ENCODE data around the gene SLC18A2. TPM values are rescaled to one million over a fixed set of nuclear protein-coding genes. Genes with fewer than 3 reads are reported as not detected.
A peak's percentile ranks its signal among the peaks of the same experiment; 100 is the strongest.

SLC18A2 gene
- polyA plus RNA-seq, 3 donors: 0.14 TPM; not detected in 2

- peaks cover 0 to 13% of the 10 kb centered on the region in 2 donors for H3K4me1 ChIP-seq (ENCODE audit: control insufficient read depth in 1 of 2, insufficient read depth in 2 of 2, low read length in 2 of 2)
- peaks cover 7 to 28% (median 17%) of the 10 kb centered on the region in 7 donors for H3K9me3 Mint-ChIP-seq
- H3K27ac Mint-ChIP-seq: no peak overlapping the region
- peaks cover 0 to 2% of the 10 kb centered on the region in 2 donors for H3K36me3 Mint-ChIP-seq
- H3K79me2 ChIP-seq (ENCODE audit: insufficient read depth, low read length): no peaks in the 10 kb centered on the region
- TF ChIP-seq CTCF (IDR thresholded peaks at IDR 0.05): no peak
- no peak for DNase-seq
- no peak overlapping the region for H3K9ac ChIP-seq (ENCODE audit: insufficient read depth, low read length, poor library complexity, severe bottlenecking)
- intact Hi-C loops (cut with micrococcal nuclease): no loop called here
- H3K9me3 ChIP-seq (replicated peaks in 1 of 2; ENCODE audit: control insufficient read depth in 1 of 2, insufficient read depth in 1 of 2, low read length in 2 of 2): peaks cover 12 to 15% of the 10 kb centered on the region in 2 donors
- peaks cover 44 to 64% (median 58%) of the 10 kb centered on the region in 3 donors for H3K27me3 Mint-ChIP-seq (ENCODE audit: low read depth in 3 of 3)
- H2AFZ ChIP-seq (ENCODE audit: insufficient read depth, low read depth, low read length, poor library complexity, severe bottlenecking): no peak overlapping the region
- H3K27ac ChIP-seq (ENCODE audit: low read depth in 1 of 2, low read length in 2 of 2): no peak overlapping the region
- peaks cover 6% of the 10 kb centered on the region for H3K4me1 Mint-ChIP-seq
- peak overlapping the region; percentile 34 for H3K4me2 ChIP-seq (replicated peaks; ENCODE audit: extremely low read depth, low read length, poor library complexity, severe bottlenecking)
- H3K36me3 ChIP-seq (replicated peaks in 1 of 2; ENCODE audit: control insufficient read depth in 1 of 2, insufficient read depth in 2 of 2, low read length in 2 of 2): no peaks in the 10 kb centered on the region
- H4K20me1 ChIP-seq (ENCODE audit: insufficient read depth, low read length): no peaks in the 10 kb centered on the region
- peaks cover 29 to 41% of the 10 kb centered on the region in 2 donors for H3K27me3 ChIP-seq (ENCODE audit: control insufficient read depth in 2 of 2, insufficient read depth in 2 of 2, low read length in 2 of 2)
- H3K4me3 ChIP-seq (replicated peaks in 1 of 3; ENCODE audit: low read depth in 2 of 3, low read length in 3 of 3): peak overlapping the region in 1 of 3 experiments; percentile 36
- peak overlapping the region; percentile 20 to 81 for H3K4me3 Mint-ChIP-seq
- under 1% methylated on average over 38 of the region's 56 CpGs for WGBS (ENCODE audit: insufficient coverage)
These were observed 888 bp downstream of the SLC18A2 start for GRCh38 chr10:117241541-117242462.

GRCh38 chr10:117242463-117242832 lies 1.5 kb downstream of the SLC18A2 start:
- Mint-ChIP-seq H3K36me3 (peaks cover 0 to 2% of the 10 kb centered on the region in 2 donors), H3K27ac (no peak overlapping the region), H3K9me3 (peaks cover 4 to 23% (median 15%) of the 10 kb centered on the region in 7 donors), H3K4me3 (peak overlapping the region in 1 of 2 donors; percentile 81), H3K4me1 (peaks cover 6% of the 10 kb centered on the region), H3K27me3 (ENCODE audit: low read depth in 3 of 3) (peaks cover 44 to 61% (median 57%) of the 10 kb centered on the region in 3 donors)
- Histone ChIP-seq H3K36me3 (replicated peaks in 1 of 2; ENCODE audit: control insufficient read depth in 1 of 2, insufficient read depth in 2 of 2, low read length in 2 of 2) (no peaks in the 10 kb centered on the region), H3K4me3 (replicated peaks in 1 of 3; ENCODE audit: low read depth in 2 of 3, low read length in 3 of 3) (no peak overlapping the region), H3K9me3 (replicated peaks in 1 of 2; ENCODE audit: control insufficient read depth in 1 of 2, insufficient read depth in 1 of 2, low read length in 2 of 2) (peaks cover 10 to 11% of the 10 kb centered on the region in 2 donors), H4K20me1 (ENCODE audit: insufficient read depth, low read length) (no peaks in the 10 kb centered on the region), H3K27me3 (ENCODE audit: control insufficient read depth in 2 of 2, insufficient read depth in 2 of 2, low read length in 2 of 2) (peaks cover 29 to 41% of the 10 kb centered on the region in 2 donors), H2AFZ (ENCODE audit: insufficient read depth, low read depth, low read length, poor library complexity, severe bottlenecking) (no peak overlapping the region), H3K4me2 (replicated peaks; ENCODE audit: extremely low read depth, low read length, poor library complexity, severe bottlenecking) (no peak overlapping the region), H3K9ac (ENCODE audit: insufficient read depth, low read length, poor library complexity, severe bottlenecking) (no peak overlapping the region), H3K79me2 (ENCODE audit: insufficient read depth, low read length) (no peaks in the 10 kb centered on the region), H3K27ac (ENCODE audit: low read depth in 1 of 2, low read length in 2 of 2) (no peak overlapping the region), H3K4me1 (ENCODE audit: control insufficient read depth in 1 of 2, insufficient read depth in 2 of 2, low read length in 2 of 2) (peaks cover 0 to 13% of the 10 kb centered on the region in 2 donors)
- intact Hi-C loops (cut with micrococcal nuclease): no loop called here
- TF ChIP-seq CTCF (IDR thresholded peaks at IDR 0.05): no peak
- DNase-seq: no peak
- WGBS (ENCODE audit: insufficient coverage): 100% methylated on average over 4 of the region's 8 CpGs
